Endothelial cell of umbilical vein (primary cell): ENCODE measurements around the gene CFTR. TPM values are rescaled to one million over a fixed set of nuclear protein-coding genes. Genes with fewer than 3 reads are reported as not detected.

ENCODE experiments used
- BruUV-seq: library from RNA; stranded (reverse); fragments of 400-500 nt; replicated peaks from 2 replicates; lab custom pipeline; 2021; lab: Mats Ljungman, UMichigan
- CTCF ChIA-PET: fragments of 300-600, 350-600 bp; sonication (Branson Sonifier 250); formaldehyde crosslinking; loops from one replicate; lab custom pipeline; 2021; ENCODE audit warnings: antibody characterized with exemption, inconsistent platforms; lab: Charles Lee
- POLR2A ChIA-PET: fragments of 300-600, 350-600 bp; sonication (Branson Sonifier 250); formaldehyde crosslinking; loops from one replicate; lab custom pipeline; 2021; ENCODE audit warnings: antibody characterized with exemption, inconsistent platforms; lab: Charles Lee
- DNase-seq: peaks from one replicate; pipeline ENCODE4 v3.0.0-alpha.2; 2011; ENCODE audit warnings: low read depth, low spot score
- FAIRE-seq: peaks from 2 replicates; lab custom pipeline; 2011; peaks lifted over from hg19 to GRCh38; lab: Jason Lieb, UNC
- H2AFZ ChIP-seq: 2 replicates; pipeline ENCODE4 v1.6.0; 2012; ENCODE audit warnings: low read depth, low read length, control low read depth, inconsistent platforms
- H3K27ac ChIP-seq: 2 replicates; pipeline ENCODE4 v1.5.1; 2011; ENCODE audit warnings: low read depth, mild to moderate bottlenecking, control low read depth, low read length, moderate library complexity; ENCODE audit not compliant: insufficient read depth
- H3K27me3 ChIP-seq, 2 experiments: 2 replicates each; pipeline versions ENCODE4 v1.6.0 to v1.6.1; 2011; ENCODE audit warnings: low read length in 2 of 2, mixed read lengths in 1 of 2; ENCODE audit not compliant: control insufficient read depth in 2 of 2, insufficient read depth in 2 of 2
- H3K36me3 ChIP-seq, 2 experiments: 2 replicates in 1 of 2; 3 replicates in 1 of 2; pipeline ENCODE4 v1.5.1; 2011; ENCODE audit warnings: low read length in 2 of 2, mild to moderate bottlenecking in 1 of 2, moderate library complexity in 1 of 2; ENCODE audit not compliant: control insufficient read depth in 2 of 2, insufficient read depth in 2 of 2; ENCODE audit errors: extremely low read depth in 1 of 2
- H3K4me1 ChIP-seq: 3 replicates; pipeline ENCODE4 v1.5.1; 2011; ENCODE audit warnings: mild to moderate bottlenecking, low read length; ENCODE audit not compliant: control insufficient read depth, insufficient read depth; ENCODE audit errors: extremely low read depth
- H3K4me2 ChIP-seq: 2 replicates; pipeline ENCODE4 v1.6.1; 2011; ENCODE audit warnings: low read length, control low read depth, mixed read lengths; ENCODE audit not compliant: insufficient read depth
- H3K4me3 ChIP-seq, 3 experiments: fragments of 200-600 bp in 1 of 3; sonication (generic), shearing (Covaris generic) in 1 of 3; replicated peaks in 1 of 3; 2 replicates each; pipeline ENCODE4 v1.5.1; 2011 to 2016; ENCODE audit warnings: control low read depth in 3 of 3, low read length in 3 of 3, mild to moderate bottlenecking in 2 of 3, inconsistent platforms in 1 of 3, low read depth in 1 of 3, moderate library complexity in 1 of 3; ENCODE audit not compliant: insufficient read depth in 1 of 3
- H3K79me2 ChIP-seq: 2 replicates; pipeline ENCODE4 v1.6.0; 2012; ENCODE audit warnings: low read length, inconsistent platforms; ENCODE audit not compliant: control insufficient read depth, insufficient read depth
- H3K9ac ChIP-seq: replicated peaks from 2 replicates; pipeline ENCODE3; 2011; ENCODE audit warnings: low read length, control low read depth; ENCODE audit not compliant: insufficient read depth; ENCODE audit errors: extremely low read depth
- H3K9me1 ChIP-seq: replicated peaks from 3 replicates; pipeline ENCODE4 v1.6.0; 2011; ENCODE audit warnings: mild to moderate bottlenecking, low read length; ENCODE audit not compliant: control insufficient read depth, insufficient read depth; ENCODE audit errors: extremely low read depth
- H3K9me3 ChIP-seq: replicated peaks from 2 replicates; pipeline ENCODE4 v1.5.1; 2012; ENCODE audit warnings: low read length, inconsistent platforms; ENCODE audit not compliant: control insufficient read depth, insufficient read depth
- H4K20me1 ChIP-seq: replicated peaks from 2 replicates; pipeline ENCODE3; 2011; ENCODE audit warnings: mild to moderate bottlenecking, low read length; ENCODE audit not compliant: control insufficient read depth, insufficient read depth; ENCODE audit errors: extremely low read depth
- CTCF ChIP-seq, 2 donors: IDR thresholded peaks; 1 replicate in 1 of 2; 2 replicates in 1 of 2; pipeline ENCODE4 v1.5.1; 2011; ENCODE audit warnings: low read length in 2 of 2, mild to moderate bottlenecking in 2 of 2, moderate library complexity in 2 of 2, control low read depth in 1 of 2, inconsistent platforms in 1 of 2, low read depth in 1 of 2; ENCODE audit not compliant: insufficient read depth in 1 of 2; ENCODE audit errors: extremely low read depth in 1 of 2
- EZH2 ChIP-seq: IDR thresholded peaks from 2 replicates; pipeline ENCODE4 v1.6.1; 2012; ENCODE audit warnings: borderline replicate concordance, low read depth, mild to moderate bottlenecking, moderate library complexity, low read length, inconsistent platforms; ENCODE audit not compliant: severe bottlenecking
- FOS ChIP-seq: IDR thresholded peaks from 2 replicates; pipeline ENCODE4 v1.6.1; 2011; ENCODE audit warnings: mild to moderate bottlenecking, low read length, moderate library complexity, borderline replicate concordance; ENCODE audit not compliant: insufficient read depth
- GATA2 ChIP-seq: IDR thresholded peaks from 2 replicates; pipeline ENCODE4 v1.7.0; 2011; ENCODE audit warnings: low read depth, mild to moderate bottlenecking, moderate library complexity, mixed read lengths, low read length; ENCODE audit not compliant: insufficient read length, insufficient read depth
- JUN ChIP-seq: IDR thresholded peaks from 2 replicates; pipeline ENCODE4 v1.6.1; 2011; ENCODE audit warnings: borderline replicate concordance, low read depth; ENCODE audit not compliant: insufficient read length, insufficient read depth
- MAX ChIP-seq: IDR thresholded peaks from 2 replicates; pipeline ENCODE4 v1.6.1; 2011; ENCODE audit not compliant: insufficient read depth, insufficient read length
- MYC ChIP-seq: IDR thresholded peaks from one replicate; pipeline ENCODE4 v1.6.1; 2011; ENCODE audit warnings: mild to moderate bottlenecking, low read depth, low read length
- POLR2A ChIP-seq: IDR thresholded peaks from 2 replicates; pipeline ENCODE4 v1.6.1; 2012; ENCODE audit warnings: low read depth, mild to moderate bottlenecking, control low read depth, low read length
- POLR2AphosphoS5 ChIP-seq: IDR thresholded peaks from 2 replicates; pipeline ENCODE4 v1.6.1; 2012; ENCODE audit warnings: low read depth, mild to moderate bottlenecking, control low read depth, low read length, moderate library complexity; ENCODE audit not compliant: insufficient read depth
- dilution Hi-C: fragments of 300-500 bp; cut with MboI; formaldehyde crosslinking; loops from one replicate; pipeline ENCODE4 v1.15.0; 2019; ENCODE audit warnings: low sequenced_read_pairs; ENCODE audit not compliant: extremely low pct_ligation_motif_present
- intact Hi-C: fragments of 100-400 bp; cut with micrococcal nuclease; formaldehyde crosslinking; loops from one replicate; pipeline ENCODE4 v1.10.0; 2022
- polyA plus RNA-seq, 4 experiments: library from polyadenylated mRNA; depleted of rRNA in 3 of 4; stranded (reverse) in 3 of 4; unstranded in 1 of 4; fragments of >200 nt; gene quantifications; 2 replicates each; pipeline versions ENCODE4 v1.2.1 to v1.2.3, GENCODE V29; 2011 to 2012; ENCODE audit warnings: missing spikeins in 1 of 4
- total RNA-seq: library from RNA; stranded (reverse); gene quantifications from 2 replicates; pipeline ENCODE4 v1.2.3, GENCODE V29; 2021

Gene CFTR
- total and polyA plus RNA-seq, 2 donors (not counting 3 experiments of a cell fraction or from before 2014, with no cell fraction given): 0.03 TPM; not detected in 1

GRCh38 chr7:117596134-117596533 lies 116.3 kb downstream of the CFTR start:
- H3K4me1 ChIP-seq: peaks cover 14% of the 10 kb centered on the region
- H3K4me2 ChIP-seq: no peak overlapping the region
- TF ChIP-seq GATA2 (no peak), FOS (no peak), MAX (no peak), POLR2AphosphoS5 (no peak), MYC (no peak), CTCF (IDR thresholded peaks at IDR 0.05; ENCODE audit: extremely low read depth in 1 of 2, insufficient read depth in 1 of 2, low read depth in 1 of 2, low read length in 2 of 2) (no peak), EZH2 (no peak), JUN (no peak), POLR2A (no peak)
- no peak overlapping the region for H3K27ac ChIP-seq
- intact Hi-C loops: no loop called here
- H3K4me3 ChIP-seq: no peak overlapping the region
- DNase-seq (no peak), FAIRE-seq (no peak)
- H4K20me1 ChIP-seq: no peaks in the 10 kb centered on the region
- H3K9ac ChIP-seq: no peak overlapping the region
- no peaks in the 10 kb centered on the region for H3K79me2 ChIP-seq
- H3K27me3 ChIP-seq: no peaks in the 10 kb centered on the region
- CTCF ChIA-PET: no interaction called here
- H3K9me1 ChIP-seq: no peaks in the 10 kb centered on the region
- H2AFZ ChIP-seq: no peak overlapping the region
- no peaks in the 10 kb centered on the region for H3K9me3 ChIP-seq
- BruUV-seq: no TSS peak
- dilution Hi-C loops: no loop called here
- POLR2A ChIA-PET: no interaction called here
- H3K36me3 ChIP-seq: no peaks in the 10 kb centered on the region
